ENCODE data around the gene VAMP8.
"Not testable (repeated sequence)": the region's sequence is repeated elsewhere in the genome, so short reads cannot be mapped to it uniquely, and the experiment has no call there.

Gene VAMP8

DNA sequence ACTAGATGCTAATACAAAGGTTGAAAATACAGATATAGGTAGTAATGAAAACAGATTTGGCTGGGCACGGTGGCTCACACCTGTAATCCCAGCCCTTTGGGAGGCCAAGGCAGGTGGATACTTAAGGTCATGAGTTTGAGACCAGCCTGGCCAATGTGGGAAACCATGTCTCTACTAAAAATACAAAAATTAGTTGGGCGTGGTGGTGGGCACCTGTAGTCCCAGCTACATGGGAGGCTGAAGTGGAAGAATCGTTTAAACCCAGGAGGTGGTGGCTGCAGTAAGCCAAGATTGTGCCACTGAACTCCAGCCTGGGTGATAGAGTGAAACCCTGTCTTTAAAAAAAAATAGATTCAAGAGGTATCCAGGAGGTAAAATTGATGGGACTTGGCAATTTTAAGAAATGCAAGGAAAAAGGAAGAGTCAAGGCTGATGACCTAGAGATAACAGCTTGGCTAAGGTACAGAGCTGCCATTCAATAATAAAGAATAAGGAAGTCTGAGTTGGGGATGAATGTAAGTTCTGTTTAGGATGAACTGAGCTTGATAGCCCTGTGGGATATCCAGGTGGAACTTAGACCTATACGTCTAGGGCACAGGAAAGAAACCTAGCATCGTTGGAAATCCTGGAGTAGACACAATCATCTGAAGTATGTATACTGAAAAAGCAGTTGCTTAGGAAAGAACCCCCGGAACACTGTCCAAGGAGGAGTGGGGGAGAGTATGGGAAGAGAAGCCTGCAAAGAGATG is 29.4 kb upstream of the VAMP8 start:
- no peak for DNase-seq

- no peak for DNase-seq
These were observed 28.8 kb upstream of the VAMP8 start for GRCh38 chr2:85548608-85548900.

DNA sequence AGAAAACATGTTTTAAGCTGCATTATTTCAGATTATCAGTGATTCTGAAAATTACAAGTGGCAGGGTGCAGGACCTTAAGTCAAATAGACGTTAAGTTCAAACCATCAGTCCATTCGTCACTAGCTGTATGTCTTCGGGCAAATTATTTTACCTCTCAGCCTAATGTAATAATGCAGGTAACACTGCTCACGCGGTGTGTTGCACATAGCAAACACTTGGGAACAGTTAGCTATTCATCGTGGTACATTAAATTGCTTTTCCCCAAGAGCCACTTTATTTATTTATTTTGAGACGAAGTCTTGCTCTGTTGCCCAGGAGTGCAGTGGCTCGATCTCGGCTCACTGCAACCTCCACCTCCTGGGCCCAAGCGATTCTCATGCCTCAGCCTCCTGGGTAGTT is 28.3 kb upstream of the VAMP8 start:
- DNase-seq, result no peak

DNA sequence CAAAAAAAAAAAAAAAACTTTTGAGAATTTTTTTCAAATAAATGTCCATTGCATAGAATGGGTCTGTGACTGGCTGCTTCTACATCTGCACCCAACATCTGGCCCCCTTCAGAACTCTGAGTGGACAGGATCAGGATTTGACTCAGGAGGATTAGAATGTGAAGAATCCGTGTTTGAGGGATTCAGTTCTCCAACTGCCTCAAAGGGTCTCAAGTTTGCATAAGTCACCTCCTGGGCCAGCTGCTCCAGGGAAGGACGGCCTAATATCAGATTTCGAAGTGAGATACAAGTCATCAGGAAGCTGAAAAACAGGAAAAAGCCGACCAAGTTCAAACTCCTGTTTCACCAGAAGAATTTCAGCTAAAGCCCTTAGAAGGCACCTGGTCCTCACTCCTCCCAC is 27.6 kb upstream of the VAMP8 start:
- no peak for DNase-seq

DNA sequence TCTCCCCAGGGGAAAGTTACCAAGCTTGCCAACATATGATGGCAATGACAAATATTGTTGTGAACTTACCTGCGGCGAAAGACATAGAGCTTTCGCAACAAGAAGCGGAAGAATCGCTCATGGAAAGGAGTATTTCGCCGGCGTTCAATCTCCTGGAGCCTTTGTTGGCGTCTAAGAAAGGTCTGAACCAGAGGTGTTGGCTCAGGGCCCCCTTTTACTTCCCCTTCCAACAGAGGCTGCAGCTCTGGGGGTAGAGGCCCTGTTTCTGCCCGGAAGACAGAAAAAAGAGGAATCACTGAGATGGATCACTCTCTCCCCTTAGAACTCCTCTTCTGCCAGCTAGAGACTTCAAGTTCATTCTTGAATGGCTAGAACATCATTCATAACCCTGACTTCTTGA is 26.9 kb upstream of the VAMP8 start:
- DNase-seq, result no peak

DNA sequence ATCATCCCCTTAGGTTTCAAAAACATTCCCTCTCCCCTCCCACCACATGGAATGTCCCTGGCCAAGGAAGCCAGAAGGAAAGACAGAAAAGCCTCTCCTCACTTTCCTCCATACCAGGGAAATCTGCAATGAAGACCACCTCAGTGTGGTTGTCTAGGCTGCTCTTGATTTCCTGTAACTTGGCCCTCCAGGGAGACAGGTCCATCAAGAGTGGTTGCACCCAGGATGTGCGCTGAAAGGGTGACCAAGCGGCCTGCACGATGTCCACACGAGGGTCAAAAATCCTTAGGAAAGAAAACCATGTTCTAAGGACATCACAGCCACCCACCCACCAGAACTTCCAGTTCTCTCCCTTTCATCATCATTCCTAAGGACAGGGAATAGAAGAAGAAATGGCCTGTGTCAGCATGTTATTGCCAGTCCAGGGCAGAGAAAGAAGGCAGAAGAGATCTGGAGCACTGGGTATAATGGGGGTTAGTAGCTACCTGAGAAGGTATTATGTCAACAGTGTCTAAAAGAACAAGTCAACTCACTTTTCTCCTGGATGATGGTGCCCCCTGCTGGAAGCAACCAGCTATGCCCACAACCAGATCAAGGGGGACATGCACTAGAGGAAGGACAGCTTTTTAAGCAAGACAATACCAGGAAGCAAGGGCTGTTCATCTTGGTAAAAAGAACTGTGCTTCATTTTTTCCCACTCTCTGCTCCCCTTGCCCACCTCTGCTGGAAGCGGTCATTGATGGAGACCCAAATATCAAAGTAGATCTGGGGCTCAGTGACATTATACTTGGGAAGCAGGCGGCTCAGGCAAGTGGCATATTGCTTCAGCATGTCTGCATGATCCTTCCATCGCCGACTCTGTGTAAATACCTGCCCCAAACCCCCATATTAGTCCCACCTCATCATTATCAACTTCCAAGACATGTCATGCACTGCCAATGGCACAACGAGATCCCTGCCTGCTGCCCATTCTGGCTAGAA is 25.4 kb upstream of the VAMP8 start:
- DNase-seq, result peak; percentile 94

- DNase-seq, result no peak
These were observed 24.2 kb upstream of the VAMP8 start for GRCh38 chr2:85553184-85553583.

- no peak for DNase-seq
These were observed 22.3 kb upstream of the VAMP8 start for GRCh38 chr2:85554980-85555612.

GRCh38 chr2:85557130-85557529 is 20.3 kb upstream of the VAMP8 start:
- no peak for DNase-seq

DNA sequence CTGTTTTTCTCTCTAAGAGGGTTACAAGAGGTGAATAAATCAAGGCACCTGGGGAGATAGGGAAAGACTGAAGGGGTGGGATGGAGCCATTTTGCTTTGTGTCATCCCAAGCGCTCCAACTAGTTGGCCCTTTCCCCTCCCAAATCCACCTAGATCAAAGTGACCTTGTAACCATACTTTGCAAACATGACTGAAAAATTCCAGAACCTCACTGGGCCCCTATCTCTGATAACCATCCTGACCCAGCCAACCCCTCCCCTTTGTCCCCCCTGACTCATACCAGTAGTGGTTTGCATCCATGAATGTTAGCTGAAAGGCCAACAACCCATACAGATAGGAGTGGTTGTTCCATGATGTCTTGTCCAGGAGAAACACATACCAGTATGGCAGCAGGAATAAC is 19.2 kb upstream of the VAMP8 start:
- DNase-seq, result no peak

GRCh38 chr2:85560403-85560726 is 17.0 kb upstream of the VAMP8 start:
- not testable (repeated sequence) for DNase-seq

GRCh38 chr2:85560812-85561279 is 16.5 kb upstream of the VAMP8 start:
- DNase-seq, result no peak

GRCh38 chr2:85561280-85562212 is 15.8 kb upstream of the VAMP8 start, which contains the start of gene GGCX:
Gene GGCX (minus strand): TSS chr2:85561493. CDS start chr2:85561428, 65 bp downstream.
- peak; percentile 98 for DNase-seq

- DNase-seq, result no peak
These were observed 13.2 kb upstream of the VAMP8 start for GRCh38 chr2:85564144-85564563.

- DNase-seq, result no peak
These were observed 11.1 kb upstream of the VAMP8 start for GRCh38 chr2:85566265-85566664.

DNA sequence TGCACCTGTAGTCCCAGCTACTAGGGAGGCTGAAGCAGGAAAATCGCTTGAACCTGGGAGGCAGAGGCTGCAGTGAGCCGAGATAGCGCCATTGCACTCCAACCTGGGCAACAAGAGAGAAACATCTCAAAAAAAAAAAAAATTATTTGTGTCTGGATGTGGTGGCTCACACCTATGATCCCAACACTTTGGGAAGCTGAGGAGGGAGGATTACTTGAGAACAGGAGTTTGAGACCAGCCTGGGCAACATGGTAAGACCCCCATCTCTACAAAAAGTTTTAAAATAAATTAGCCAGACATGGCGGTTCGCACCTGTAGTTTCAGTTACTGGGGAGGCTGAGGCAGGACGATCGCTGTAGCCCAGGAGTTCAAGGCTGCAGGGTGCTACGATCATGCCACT is 1.6 kb upstream of the VAMP8 start:
- DNase-seq, result no peak

GRCh38 chr2:85577063-85577385 is 362 bp upstream of the VAMP8 start:
- DNase-seq, result no peak

GRCh38 chr2:85578243-85579180 is 1.1 kb downstream of the VAMP8 start:
- no peak for DNase-seq

DNA sequence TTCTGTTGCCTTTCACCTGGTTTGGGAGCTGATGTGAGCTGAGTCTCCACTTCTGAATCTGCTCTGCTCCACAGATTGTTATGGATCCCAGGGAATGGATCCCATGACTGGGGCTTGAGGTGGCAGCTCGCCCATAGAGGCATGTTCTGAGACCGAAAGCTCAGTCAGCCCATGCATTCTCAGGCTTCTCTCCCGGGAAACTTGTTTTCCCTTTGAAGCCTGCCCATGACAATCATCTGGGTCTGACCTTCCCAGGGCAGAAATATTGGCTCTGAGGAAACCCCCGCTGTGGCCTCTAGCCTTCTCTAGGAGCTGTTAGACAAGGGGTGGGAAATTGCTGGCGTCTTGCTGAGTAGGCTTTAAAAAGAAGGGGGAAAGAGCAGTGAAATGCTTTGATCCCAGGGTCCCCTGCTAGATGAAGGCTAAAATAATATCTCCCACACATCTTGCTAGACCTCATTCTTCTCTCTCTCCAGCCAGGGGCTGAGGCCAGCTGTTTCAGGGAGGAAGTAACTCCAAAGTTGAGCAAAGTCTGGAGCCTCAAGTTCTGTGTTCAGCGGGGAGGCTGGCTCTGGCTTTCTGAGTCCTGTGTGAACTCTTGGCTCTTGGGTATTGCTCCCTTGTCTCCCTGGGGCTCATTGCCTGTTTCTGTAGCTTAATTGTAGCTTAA is 2.0 kb downstream of the VAMP8 start:
- DNase-seq, result no peak

- DNase-seq, result no peak
These were observed 2.8 kb downstream of the VAMP8 start for GRCh38 chr2:85580206-85580605.

DNA sequence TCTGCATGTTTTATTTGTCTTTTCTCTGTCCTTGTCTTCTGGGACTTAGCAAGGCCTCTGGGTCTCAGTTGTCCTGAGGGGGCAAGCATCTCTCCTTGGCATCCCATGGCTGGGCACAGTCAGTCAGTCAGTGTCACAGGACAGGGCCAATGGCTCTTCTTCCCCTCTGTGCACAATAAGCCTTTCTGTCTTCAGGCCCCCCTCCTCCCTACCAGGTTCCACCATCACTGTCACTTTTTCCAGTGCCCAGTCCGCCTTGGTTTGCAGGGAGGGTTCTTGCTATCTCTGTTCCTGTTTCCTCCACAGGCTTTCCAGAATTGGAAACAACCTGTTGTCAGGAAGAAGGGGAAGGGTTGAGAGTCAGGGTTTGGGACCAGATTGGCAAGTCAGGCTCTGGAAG is 5.1 kb downstream of the VAMP8 start:
- DNase-seq, result no peak

Measured in activated effector memory CD4-positive, alpha-beta T cell treated with anti-CD3 and anti-CD28 coated beads, Interleukin-2, amount 50 U/mL, for 16 hours (primary cell).